SK-N-SH (cell line): ENCODE measurements around the gene TAF11L11. TPM values are rescaled to one million over a fixed set of nuclear protein-coding genes. Genes with fewer than 3 reads are reported as not detected.
"Not testable (repeated sequence)": the region's sequence is repeated elsewhere in the genome, so short reads cannot be mapped to it uniquely, and the experiment has no call there.

Experiments used
- CTCF ChIA-PET: fragments of 300-600, 350-600 bp; formaldehyde crosslinking; extraction: SDS; loops from one replicate; lab custom pipeline; 2021; lab: Yijun Ruan, JAX
- POLR2A ChIA-PET: fragments of 350-600 bp; sonication (Branson Sonifier 250); formaldehyde crosslinking; extraction: SDS; loops from one replicate; lab custom pipeline; 2020; ENCODE audit warnings: antibody characterized with exemption, inconsistent platforms; lab: Yijun Ruan, JAX
- DNase-seq: peaks from one replicate; pipeline ENCODE4 v3.0.0; 2012
- H2AFZ ChIP-seq: fragments of 200-600 bp; sonication (generic); 2 replicates; pipeline ENCODE4 v1.8.1; 2016; ENCODE audit warnings: antibody characterized with exemption, mild to moderate bottlenecking, low read depth
- H3F3A ChIP-seq: fragments of 200-600 bp; sonication (generic); replicated peaks from 2 replicates; pipeline ENCODE3; 2016; ENCODE audit warnings: antibody characterized with exemption, mild to moderate bottlenecking; ENCODE audit not compliant: insufficient read depth
- H3K27ac ChIP-seq, 2 experiments: fragments of 200-500 bp in 1 of 2; fragments of 200-600 bp in 1 of 2; sonication (Bioruptor generic) in 1 of 2; sonication (generic), shearing (Covaris generic) in 1 of 2; 2 replicates each; pipeline versions ENCODE4 v1.5.1 to v1.6.1; 2014 to 2016; ENCODE audit warnings: low read depth in 2 of 2, inconsistent platforms in 1 of 2, low read length in 1 of 2, mild to moderate bottlenecking in 1 of 2, mixed read lengths in 1 of 2
- H3K27me3 ChIP-seq: fragments of 200-600 bp; sonication (generic), shearing (Covaris generic); 2 replicates; pipeline ENCODE4 v1.6.1; 2016; ENCODE audit warnings: mixed run types; ENCODE audit not compliant: insufficient read depth
- H3K36me3 ChIP-seq, 2 experiments: fragments of 200-500 bp in 1 of 2; fragments of 200-600 bp in 1 of 2; sonication (Bioruptor generic) in 1 of 2; sonication (generic) in 1 of 2; replicated peaks in 1 of 2; 2 replicates each; pipeline versions ENCODE3 to v1.5.1; 2014 to 2016; ENCODE audit warnings: low read length in 1 of 2, mild to moderate bottlenecking in 1 of 2; ENCODE audit not compliant: insufficient read depth in 2 of 2, control insufficient read depth in 1 of 2
- H3K4me1 ChIP-seq, 2 experiments: fragments of 200-500 bp in 1 of 2; fragments of 200-600 bp in 1 of 2; sonication (Bioruptor generic) in 1 of 2; sonication (generic), shearing (Covaris generic) in 1 of 2; 2 replicates each; pipeline versions ENCODE4 v1.5.1 to v1.6.1; 2014 to 2016; ENCODE audit warnings: low read depth in 1 of 2, low read length in 1 of 2, mixed run types in 1 of 2; ENCODE audit not compliant: insufficient read depth in 2 of 2, control insufficient read depth in 1 of 2
- H3K4me2 ChIP-seq: fragments of 200-600 bp; sonication (generic), shearing (Covaris generic); 2 replicates; pipeline ENCODE4 v1.6.1; 2017; ENCODE audit warnings: mixed run types
- H3K4me3 ChIP-seq, 2 experiments: fragments of 200-500 bp in 1 of 2; fragments of 200-600 bp in 1 of 2; sonication (Bioruptor generic) in 1 of 2; sonication (generic), shearing (Covaris generic) in 1 of 2; 2 replicates each; pipeline versions ENCODE4 v1.5.1 to v1.8.1; 2014 to 2016; ENCODE audit warnings: low read depth in 2 of 2, inconsistent platforms in 1 of 2, low read length in 1 of 2, mild to moderate bottlenecking in 1 of 2, mixed read lengths in 1 of 2, moderate library complexity in 1 of 2
- H3K79me2 ChIP-seq: fragments of 200-600 bp; sonication (generic); 2 replicates; pipeline ENCODE4 v1.8.1; 2017; ENCODE audit warnings: mild to moderate bottlenecking; ENCODE audit not compliant: insufficient read depth
- H3K9ac ChIP-seq: fragments of 200-600 bp; sonication (generic); 2 replicates; pipeline ENCODE4 v1.6.1; 2017; ENCODE audit warnings: mixed run types
- H3K9me2 ChIP-seq: fragments of 200-600 bp; sonication (generic); 2 replicates; pipeline ENCODE4 v1.6.1; 2017; ENCODE audit warnings: mixed run types
- H3K9me3 ChIP-seq: fragments of 200-600 bp; sonication (generic); 2 replicates; pipeline ENCODE4 v1.6.1; 2017; ENCODE audit warnings: mixed run types, mild to moderate bottlenecking, moderate library complexity
- H4K20me1 ChIP-seq: fragments of 200-600 bp; sonication (generic); 2 replicates; pipeline ENCODE4 v1.6.1; 2017; ENCODE audit warnings: mild to moderate bottlenecking, mixed run types; ENCODE audit not compliant: insufficient read depth
- FOSL2 ChIP-seq: IDR thresholded peaks from 2 replicates; pipeline ENCODE4 v1.4.0; 2012; ENCODE audit warnings: low read depth, mild to moderate bottlenecking, moderate library complexity, borderline replicate concordance
- FOXM1 ChIP-seq: IDR thresholded peaks from 2 replicates; pipeline ENCODE4 v1.4.0; 2012; ENCODE audit warnings: low read depth, mild to moderate bottlenecking
- GATA2 ChIP-seq: sonication (generic); formaldehyde crosslinking; IDR thresholded peaks from 2 replicates; pipeline ENCODE4 v1.5.0; 2020; ENCODE audit warnings: mild to moderate bottlenecking, missing genetic modification reagents
- IRF3 ChIP-seq: fragments of 150-350 bp; IDR thresholded peaks from 2 replicates; pipeline ENCODE4 v1.6.1; 2016; ENCODE audit warnings: mild to moderate bottlenecking, low read depth, low read length
- JUND ChIP-seq: IDR thresholded peaks from 2 replicates; pipeline ENCODE4 v1.4.0; 2012
- MEF2A ChIP-seq: IDR thresholded peaks from 2 replicates; pipeline ENCODE4 v1.4.0; 2012; ENCODE audit warnings: low read depth, borderline replicate concordance
- PBX3 ChIP-seq: IDR thresholded peaks from 2 replicates; pipeline ENCODE4; 2012
- RCOR1 ChIP-seq: fragments of 150-350 bp; IDR thresholded peaks from 2 replicates; pipeline ENCODE4 v1.6.1; 2017; ENCODE audit warnings: antibody characterized with exemption, low read length
- REST ChIP-seq: IDR thresholded peaks from 2 replicates; pipeline ENCODE4 v1.6.1; 2012; ENCODE audit warnings: mild to moderate bottlenecking, low read depth, low read length, moderate library complexity
- RXRA ChIP-seq: IDR thresholded peaks from 2 replicates; pipeline ENCODE4 v1.4.0; 2012; ENCODE audit warnings: low read depth, mild to moderate bottlenecking, borderline replicate concordance
- TEAD4 ChIP-seq: IDR thresholded peaks from 2 replicates; pipeline ENCODE4 v1.4.0; 2012; ENCODE audit warnings: mild to moderate bottlenecking, borderline replicate concordance; ENCODE audit not compliant: insufficient read depth
- YY1 ChIP-seq: IDR thresholded peaks from 2 replicates; pipeline ENCODE4 v1.4.0; 2012; ENCODE audit warnings: low read depth, mild to moderate bottlenecking
- WGBS: methylation state at CpG from one replicate; pipeline ENCODE4 v1.1.6; 2017; ENCODE audit warnings: low lambda C conversion rate; 5-methylcytosine and 5-hydroxymethylcytosine counted together
- polyA plus RNA-seq, 3 experiments: library from polyadenylated mRNA; depleted of rRNA; stranded (reverse); fragments of >200 nt; gene quantifications; 2 replicates each; pipeline ENCODE4 v1.2.3, GENCODE V29; 2012

Gene TAF11L11
- polyA plus RNA-seq, 1 of the 3 experiments (the other 2 are of a cell fraction), result not detected

DNA sequence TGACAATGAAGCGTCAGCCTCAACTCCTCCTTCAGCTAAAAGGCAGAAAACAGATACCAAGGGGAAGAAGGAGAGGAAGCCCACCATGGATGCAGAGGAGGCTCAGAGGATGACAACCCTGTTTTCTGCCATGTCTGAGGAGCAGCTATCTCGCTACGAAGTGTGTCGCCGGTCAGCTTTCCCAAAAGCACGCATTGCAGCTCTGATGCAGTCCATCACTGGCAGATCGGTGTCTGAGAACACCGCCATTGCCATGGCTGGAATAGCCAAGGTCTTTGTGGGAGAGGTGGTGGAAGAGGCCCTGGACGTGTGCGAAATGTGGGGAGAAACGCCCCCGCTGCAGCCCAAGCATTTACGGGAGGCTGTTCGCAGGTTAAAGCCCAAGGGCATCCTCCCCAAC is 968 bp downstream of the TAF11L11 start:
- ChIA-PET POLR2A (no interaction called here), CTCF (no interaction called here)
- no peaks in the 10 kb centered on the region for H3K27me3 ChIP-seq
- H3K4me3 ChIP-seq, result no peak overlapping the region
- H3K9me2 ChIP-seq, result no peaks in the 10 kb centered on the region
- H3F3A ChIP-seq, result no peaks in the 10 kb centered on the region
- no peak overlapping the region for H3K27ac ChIP-seq
- H3K9ac ChIP-seq, result no peak overlapping the region
- 75% methylated on average over 14 of the region's 14 CpGs for WGBS
- H2AFZ ChIP-seq, result no peak overlapping the region
- H4K20me1 ChIP-seq, result no peaks in the 10 kb centered on the region
- TF ChIP-seq FOSL2, result no peak
- TF ChIP-seq FOXM1, result no peak
- TF ChIP-seq IRF3, result no peak
- no peak for TF ChIP-seq YY1
- no peak for TF ChIP-seq REST
- TF ChIP-seq JUND, result no peak
- TF ChIP-seq TEAD4, result no peak
- TF ChIP-seq PBX3, result no peak
- no peak for TF ChIP-seq RCOR1
- TF ChIP-seq MEF2A, result no peak
- no peak for TF ChIP-seq GATA2 (CRISPR knock-in tag)
- no peak for TF ChIP-seq RXRA
- no peaks in the 10 kb centered on the region for H3K9me3 ChIP-seq
- no peak for DNase-seq
- no peak overlapping the region for H3K4me2 ChIP-seq
- no peaks in the 10 kb centered on the region for H3K79me2 ChIP-seq
- no peaks in the 10 kb centered on the region for H3K36me3 ChIP-seq
- H3K4me1 ChIP-seq, result no peaks in the 10 kb centered on the region

GRCh38 chr5:17607461-17607860 is 3.5 kb downstream of the TAF11L11 start:
- H3K36me3 ChIP-seq, H3K9ac ChIP-seq, H3K27ac ChIP-seq, H4K20me1 ChIP-seq, H3K9me2 ChIP-seq, H3K27me3 ChIP-seq, H3K4me1 ChIP-seq, POLR2A ChIA-PET, DNase-seq, H2AFZ ChIP-seq, H3K4me2 ChIP-seq, H3F3A ChIP-seq, H3K79me2 ChIP-seq, H3K9me3 ChIP-seq, H3K4me3 ChIP-seq: not testable (repeated sequence)
- 29% methylated on average over 4 of the region's 4 CpGs for WGBS
- CTCF ChIA-PET, result interaction anchor here (1.8 kb wide), 1 partner anchor 391 kb away, joined by 4 read pairs; no protein-coding TSS in a partner anchor

- H3K79me2 ChIP-seq, H3K9me2 ChIP-seq, H3K4me1 ChIP-seq, H2AFZ ChIP-seq, H3K4me3 ChIP-seq, H3K4me2 ChIP-seq, H3K9ac ChIP-seq, H3K36me3 ChIP-seq, POLR2A ChIA-PET, H3F3A ChIP-seq, DNase-seq, H3K27me3 ChIP-seq, CTCF ChIA-PET, H4K20me1 ChIP-seq, H3K27ac ChIP-seq, H3K9me3 ChIP-seq: not testable (repeated sequence)
- WGBS, result 25% methylated on average over 2 of the region's 2 CpGs
Measured at GRCh38 chr5:17610092-17610491, 6.1 kb downstream of the TAF11L11 start, which contains the start of gene TAF11L12. Gene TAF11L12 (plus strand): TSS chr5:17610392.
